GM23338 (cell line): ENCODE measurements around the gene CD226. TPM values are rescaled to one million over a fixed set of nuclear protein-coding genes. Genes with fewer than 3 reads are reported as not detected.

Experiments
- ATAC-seq: fragments of 200-7000 bp; cut with Tn5 transposase; 3 replicates; pipeline ENCODE4 v1.9.1; 2020
- DNase-seq: peaks from one replicate; pipeline ENCODE4 v3.0.0-alpha.2; 2015; ENCODE audit warnings: low spot score
- H2AFZ ChIP-seq: fragments of 200-600 bp; sonication (generic); 2 replicates; pipeline ENCODE4 v1.8.0; 2016; ENCODE audit warnings: antibody characterized with exemption, mild to moderate bottlenecking, moderate library complexity
- H3F3A ChIP-seq: fragments of 200-600 bp; sonication (generic); replicated peaks from 2 replicates; pipeline ENCODE4 v1.8.0; 2017; ENCODE audit warnings: antibody characterized with exemption, mixed run types, low read depth
- H3K27ac ChIP-seq: fragments of 200-600 bp; sonication (generic); 2 replicates; pipeline ENCODE4 v1.6.1; 2016; ENCODE audit warnings: low read depth
- H3K27me3 ChIP-seq: fragments of 200-600 bp; sonication (generic); 2 replicates; pipeline ENCODE4 v1.8.0; 2016; ENCODE audit warnings: mild to moderate bottlenecking, mixed run types, moderate library complexity; ENCODE audit not compliant: insufficient read depth
- H3K36me3 ChIP-seq: fragments of 200-600 bp; sonication (generic); 2 replicates; pipeline ENCODE4 v1.8.0; 2016; ENCODE audit warnings: mild to moderate bottlenecking; ENCODE audit not compliant: insufficient read depth
- H3K4me1 ChIP-seq: fragments of 200-600 bp; sonication (generic); 2 replicates; pipeline ENCODE4 v1.8.0; 2016; ENCODE audit warnings: mild to moderate bottlenecking, moderate library complexity; ENCODE audit not compliant: insufficient read depth
- H3K4me2 ChIP-seq: fragments of 200-600 bp; sonication (generic); 2 replicates; pipeline ENCODE4 v1.7.1; 2017; ENCODE audit warnings: mixed run types
- H3K4me3 ChIP-seq: fragments of 200-600 bp; sonication (generic); 2 replicates; pipeline ENCODE4 v1.6.1; 2016; ENCODE audit warnings: mixed run types
- H3K79me2 ChIP-seq: fragments of 200-600 bp; sonication (generic); replicated peaks from 2 replicates; pipeline ENCODE4 v1.8.0; 2017; ENCODE audit warnings: mild to moderate bottlenecking; ENCODE audit not compliant: insufficient read depth
- H3K9me2 ChIP-seq: fragments of 200-600 bp; sonication (generic); 2 replicates; pipeline ENCODE4 v1.8.0; 2017; ENCODE audit not compliant: insufficient read depth
- H4K20me1 ChIP-seq: fragments of 200-600 bp; sonication (generic); replicated peaks from 2 replicates; pipeline ENCODE4 v1.8.0; 2017; ENCODE audit warnings: mild to moderate bottlenecking; ENCODE audit not compliant: insufficient read depth
- H3K27ac Mint-ChIP-seq: 2 replicates; pipeline ENCODE4 v1.8.0; 2020; ENCODE audit warnings: inconsistent platforms, mild to moderate bottlenecking, moderate library complexity, mixed read lengths
- H3K27me3 Mint-ChIP-seq: 3 replicates; pipeline ENCODE4 v1.8.0; 2022; ENCODE audit warnings: low read depth, mild to moderate bottlenecking, moderate library complexity, mixed read lengths, inconsistent platforms; ENCODE audit not compliant: insufficient read depth, poor library complexity
- H3K36me3 Mint-ChIP-seq: 3 replicates; pipeline ENCODE4 v1.8.0; 2021; ENCODE audit warnings: low read depth, mild to moderate bottlenecking, inconsistent platforms, moderate library complexity, mixed read lengths
- H3K4me1 Mint-ChIP-seq: 3 replicates; pipeline ENCODE4 v1.8.0; 2020; ENCODE audit warnings: mild to moderate bottlenecking, inconsistent platforms, mixed read lengths
- H3K4me3 Mint-ChIP-seq: 3 replicates; pipeline ENCODE4 v1.8.0; 2021; ENCODE audit warnings: moderate library complexity, mild to moderate bottlenecking, inconsistent platforms, mixed read lengths
- H3K9me3 Mint-ChIP-seq: 3 replicates; pipeline ENCODE4 v1.8.0; 2020; ENCODE audit warnings: moderate library complexity, mild to moderate bottlenecking, inconsistent platforms, mixed read lengths
- CREB1 ChIP-seq: fragments of 250-450 bp; sonication (Bioruptor Pico); IDR thresholded peaks from 2 replicates; pipeline ENCODE4 v1.5.0; 2020; ENCODE audit warnings: low read depth, mild to moderate bottlenecking, moderate library complexity
- EZH2 ChIP-seq: fragments of 200-600 bp; sonication (generic); IDR thresholded peaks from one replicate; pipeline ENCODE4 v1.8.0; 2017; ENCODE audit warnings: antibody characterized with exemption, mild to moderate bottlenecking, low read depth; ENCODE audit not compliant: unreplicated experiment
- EZH2phosphoT487 ChIP-seq: fragments of 200-600 bp; sonication (generic); IDR thresholded peaks from one replicate; pipeline ENCODE4 v1.8.1; 2018; ENCODE audit warnings: antibody characterized with exemption; ENCODE audit not compliant: unreplicated experiment
- JUNB ChIP-seq: IDR thresholded peaks from one replicate; pipeline ENCODE4 v1.6.1; 2016; ENCODE audit warnings: antibody characterized with exemption; ENCODE audit not compliant: unreplicated experiment
- NANOG ChIP-seq: IDR thresholded peaks from 2 replicates; pipeline ENCODE4 v1.6.1; 2016; ENCODE audit warnings: antibody characterized with exemption, borderline replicate concordance
- POLR2AphosphoS5 ChIP-seq: IDR thresholded peaks from 2 replicates; pipeline ENCODE4 v1.6.1; 2016; ENCODE audit warnings: antibody characterized with exemption, low read depth
- STAT1 ChIP-seq: IDR thresholded peaks from one replicate; pipeline ENCODE4 v1.6.1; 2016; ENCODE audit warnings: antibody characterized with exemption; ENCODE audit not compliant: unreplicated experiment
- ZNF114 ChIP-seq: fragments of 250-450 bp; sonication (Bioruptor Pico); IDR thresholded peaks from 2 replicates; pipeline ENCODE4 v1.5.0; 2020; ENCODE audit warnings: mild to moderate bottlenecking, moderate library complexity
- ZNF331 ChIP-seq: fragments of 250-450 bp; sonication (Bioruptor Pico); IDR thresholded peaks from 2 replicates; pipeline ENCODE4 v1.5.0; 2020; ENCODE audit warnings: low read depth, mild to moderate bottlenecking, moderate library complexity
- polyA plus RNA-seq: library from polyadenylated mRNA; unstranded; fragments of >200 nt; fragmentation: Nextera tagmentation; extraction: Ambion mirVana; gene quantifications from 2 replicates; pipeline ENCODE4 v1.2.1, GENCODE V29; 2016
- total RNA-seq: library from RNA; depleted of rRNA; stranded (reverse); fragments of >200 nt; shearing (Covaris generic); gene quantifications from 2 replicates; pipeline ENCODE4 v1.2.3, GENCODE V29; 2014
- TF ChIP-seq, protein P1 (sequence below): fragments of 250-450 bp; sonication (Bioruptor Pico); IDR thresholded peaks from 2 replicates; pipeline ENCODE4 v1.5.0; 2020; ENCODE audit warnings: mild to moderate bottlenecking, moderate library complexity
- TF ChIP-seq, protein P2 (sequence below), 2 experiments: fragments of 200-600 bp in 1 of 2; sonication (generic) in 1 of 2; conservative IDR thresholded peaks; 2 replicates each; pipeline versions ENCODE4 v1.5.1 to v1.6.1; 2016 to 2017; ENCODE audit warnings: antibody characterized with exemption in 2 of 2, low read depth in 2 of 2, mild to moderate bottlenecking in 2 of 2, moderate library complexity in 1 of 2
- TF ChIP-seq, protein P3 (sequence below): IDR thresholded peaks from one replicate; pipeline ENCODE4 v1.6.1; 2018; ENCODE audit warnings: antibody characterized with exemption; ENCODE audit not compliant: unreplicated experiment
- TF ChIP-seq, protein P4 (sequence below): IDR thresholded peaks from 2 replicates; pipeline ENCODE4 v1.6.1; 2016; ENCODE audit warnings: antibody characterized with exemption

The CD226 gene
- total and polyA plus RNA-seq, 2 experiments from 2014 or later = not detected

DNA sequence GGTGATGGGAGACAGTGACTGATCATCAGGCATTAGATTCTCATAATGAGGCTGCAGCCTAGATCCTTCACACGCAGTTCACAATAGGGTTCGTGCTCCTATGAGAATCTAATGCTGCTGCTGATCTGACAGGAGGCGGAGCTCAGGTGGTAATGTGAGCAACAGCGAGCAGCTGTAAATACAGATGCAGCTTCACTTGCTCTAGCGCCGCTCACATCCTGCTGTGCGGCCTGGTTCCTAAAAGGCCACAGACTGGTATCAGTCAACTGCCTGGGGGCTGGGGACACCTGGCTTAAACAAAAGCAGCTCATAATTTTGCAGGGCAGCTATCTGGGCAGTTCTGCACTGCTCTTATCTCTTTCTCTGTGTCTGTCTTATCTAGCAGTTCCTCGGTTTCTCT, 20.4 kb upstream of the CD226 start:
- ATAC-seq (peak; percentile 50), DNase-seq (peak; percentile 28)
- Mint-ChIP-seq H3K36me3 (peaks cover 4% of the 10 kb centered on the region; the same call in 2 of the 3 replicates), H3K27me3 (peaks cover 5% of the 10 kb centered on the region), H3K4me3 (no peak overlapping the region), H3K27ac (no peak overlapping the region), H3K9me3 (peaks cover 10% of the 10 kb centered on the region), H3K4me1 (no peaks in the 10 kb centered on the region; the same call in 2 of the 3 replicates)
- Histone ChIP-seq H3K27ac (no peak overlapping the region), H3K9me2 (no peaks in the 10 kb centered on the region), H3F3A (no peaks in the 10 kb centered on the region), H3K79me2 (no peaks in the 10 kb centered on the region), H3K4me1 (no peaks in the 10 kb centered on the region), H3K36me3 (peaks cover 4% of the 10 kb centered on the region; the same call in 1 of the 2 replicates), H3K4me3 (no peak overlapping the region), H3K27me3 (no peaks in the 10 kb centered on the region), H2AFZ (no peak overlapping the region), H3K4me2 (no peak overlapping the region), H4K20me1 (no peaks in the 10 kb centered on the region)
- TF ChIP-seq, protein P1, sequence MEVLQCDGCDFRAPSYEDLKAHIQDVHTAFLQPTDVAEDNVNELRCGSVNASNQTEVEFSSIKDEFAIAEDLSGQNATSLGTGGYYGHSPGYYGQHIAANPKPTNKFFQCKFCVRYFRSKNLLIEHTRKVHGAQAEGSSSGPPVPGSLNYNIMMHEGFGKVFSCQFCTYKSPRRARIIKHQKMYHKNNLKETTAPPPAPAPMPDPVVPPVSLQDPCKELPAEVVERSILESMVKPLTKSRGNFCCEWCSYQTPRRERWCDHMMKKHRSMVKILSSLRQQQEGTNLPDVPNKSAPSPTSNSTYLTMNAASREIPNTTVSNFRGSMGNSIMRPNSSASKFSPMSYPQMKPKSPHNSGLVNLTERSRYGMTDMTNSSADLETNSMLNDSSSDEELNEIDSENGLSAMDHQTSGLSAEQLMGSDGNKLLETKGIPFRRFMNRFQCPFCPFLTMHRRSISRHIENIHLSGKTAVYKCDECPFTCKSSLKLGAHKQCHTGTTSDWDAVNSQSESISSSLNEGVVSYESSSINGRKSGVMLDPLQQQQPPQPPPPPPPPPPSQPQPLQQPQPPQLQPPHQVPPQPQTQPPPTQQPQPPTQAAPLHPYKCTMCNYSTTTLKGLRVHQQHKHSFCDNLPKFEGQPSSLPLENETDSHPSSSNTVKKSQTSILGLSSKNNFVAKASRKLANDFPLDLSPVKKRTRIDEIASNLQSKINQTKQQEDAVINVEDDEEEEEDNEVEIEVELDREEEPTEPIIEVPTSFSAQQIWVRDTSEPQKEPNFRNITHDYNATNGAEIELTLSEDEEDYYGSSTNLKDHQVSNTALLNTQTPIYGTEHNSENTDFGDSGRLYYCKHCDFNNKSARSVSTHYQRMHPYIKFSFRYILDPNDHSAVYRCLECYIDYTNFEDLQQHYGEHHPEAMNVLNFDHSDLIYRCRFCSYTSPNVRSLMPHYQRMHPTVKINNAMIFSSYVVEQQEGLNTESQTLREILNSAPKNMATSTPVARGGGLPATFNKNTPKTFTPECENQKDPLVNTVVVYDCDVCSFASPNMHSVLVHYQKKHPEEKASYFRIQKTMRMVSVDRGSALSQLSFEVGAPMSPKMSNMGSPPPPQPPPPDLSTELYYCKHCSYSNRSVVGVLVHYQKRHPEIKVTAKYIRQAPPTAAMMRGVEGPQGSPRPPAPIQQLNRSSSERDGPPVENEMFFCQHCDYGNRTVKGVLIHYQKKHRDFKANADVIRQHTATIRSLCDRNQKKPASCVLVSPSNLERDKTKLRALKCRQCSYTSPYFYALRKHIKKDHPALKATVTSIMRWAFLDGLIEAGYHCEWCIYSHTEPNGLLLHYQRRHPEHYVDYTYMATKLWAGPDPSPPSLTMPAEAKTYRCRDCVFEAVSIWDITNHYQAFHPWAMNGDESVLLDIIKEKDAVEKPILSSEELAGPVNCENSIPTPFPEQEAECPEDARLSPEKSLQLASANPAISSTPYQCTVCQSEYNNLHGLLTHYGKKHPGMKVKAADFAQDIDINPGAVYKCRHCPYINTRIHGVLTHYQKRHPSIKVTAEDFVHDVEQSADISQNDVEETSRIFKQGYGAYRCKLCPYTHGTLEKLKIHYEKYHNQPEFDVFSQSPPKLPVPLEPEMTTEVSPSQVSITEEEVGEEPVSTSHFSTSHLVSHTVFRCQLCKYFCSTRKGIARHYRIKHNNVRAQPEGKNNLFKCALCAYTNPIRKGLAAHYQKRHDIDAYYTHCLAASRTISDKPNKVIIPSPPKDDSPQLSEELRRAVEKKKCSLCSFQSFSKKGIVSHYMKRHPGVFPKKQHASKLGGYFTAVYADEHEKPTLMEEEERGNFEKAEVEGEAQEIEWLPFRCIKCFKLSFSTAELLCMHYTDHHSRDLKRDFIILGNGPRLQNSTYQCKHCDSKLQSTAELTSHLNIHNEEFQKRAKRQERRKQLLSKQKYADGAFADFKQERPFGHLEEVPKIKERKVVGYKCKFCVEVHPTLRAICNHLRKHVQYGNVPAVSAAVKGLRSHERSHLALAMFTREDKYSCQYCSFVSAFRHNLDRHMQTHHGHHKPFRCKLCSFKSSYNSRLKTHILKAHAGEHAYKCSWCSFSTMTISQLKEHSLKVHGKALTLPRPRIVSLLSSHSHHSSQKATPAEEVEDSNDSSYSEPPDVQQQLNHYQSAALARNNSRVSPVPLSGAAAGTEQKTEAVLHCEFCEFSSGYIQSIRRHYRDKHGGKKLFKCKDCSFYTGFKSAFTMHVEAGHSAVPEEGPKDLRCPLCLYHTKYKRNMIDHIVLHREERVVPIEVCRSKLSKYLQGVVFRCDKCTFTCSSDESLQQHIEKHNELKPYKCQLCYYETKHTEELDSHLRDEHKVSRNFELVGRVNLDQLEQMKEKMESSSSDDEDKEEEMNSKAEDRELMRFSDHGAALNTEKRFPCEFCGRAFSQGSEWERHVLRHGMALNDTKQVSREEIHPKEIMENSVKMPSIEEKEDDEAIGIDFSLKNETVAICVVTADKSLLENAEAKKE (CRISPR knock-in tag) = no peak
- TF ChIP-seq STAT1 = no peak
- TF ChIP-seq EZH2 = no peak
- TF ChIP-seq JUNB = no peak
- TF ChIP-seq ZNF114 (CRISPR knock-in tag) = no peak
- no peak for TF ChIP-seq POLR2AphosphoS5
- TF ChIP-seq, protein P2, sequence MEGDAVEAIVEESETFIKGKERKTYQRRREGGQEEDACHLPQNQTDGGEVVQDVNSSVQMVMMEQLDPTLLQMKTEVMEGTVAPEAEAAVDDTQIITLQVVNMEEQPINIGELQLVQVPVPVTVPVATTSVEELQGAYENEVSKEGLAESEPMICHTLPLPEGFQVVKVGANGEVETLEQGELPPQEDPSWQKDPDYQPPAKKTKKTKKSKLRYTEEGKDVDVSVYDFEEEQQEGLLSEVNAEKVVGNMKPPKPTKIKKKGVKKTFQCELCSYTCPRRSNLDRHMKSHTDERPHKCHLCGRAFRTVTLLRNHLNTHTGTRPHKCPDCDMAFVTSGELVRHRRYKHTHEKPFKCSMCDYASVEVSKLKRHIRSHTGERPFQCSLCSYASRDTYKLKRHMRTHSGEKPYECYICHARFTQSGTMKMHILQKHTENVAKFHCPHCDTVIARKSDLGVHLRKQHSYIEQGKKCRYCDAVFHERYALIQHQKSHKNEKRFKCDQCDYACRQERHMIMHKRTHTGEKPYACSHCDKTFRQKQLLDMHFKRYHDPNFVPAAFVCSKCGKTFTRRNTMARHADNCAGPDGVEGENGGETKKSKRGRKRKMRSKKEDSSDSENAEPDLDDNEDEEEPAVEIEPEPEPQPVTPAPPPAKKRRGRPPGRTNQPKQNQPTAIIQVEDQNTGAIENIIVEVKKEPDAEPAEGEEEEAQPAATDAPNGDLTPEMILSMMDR (conservative IDR thresholded peaks at IDR 0.05; ENCODE audit: low read depth in 2 of 2) = no peak
- TF ChIP-seq CREB1 (CRISPR knock-in tag) = no peak
- TF ChIP-seq, protein P3, sequence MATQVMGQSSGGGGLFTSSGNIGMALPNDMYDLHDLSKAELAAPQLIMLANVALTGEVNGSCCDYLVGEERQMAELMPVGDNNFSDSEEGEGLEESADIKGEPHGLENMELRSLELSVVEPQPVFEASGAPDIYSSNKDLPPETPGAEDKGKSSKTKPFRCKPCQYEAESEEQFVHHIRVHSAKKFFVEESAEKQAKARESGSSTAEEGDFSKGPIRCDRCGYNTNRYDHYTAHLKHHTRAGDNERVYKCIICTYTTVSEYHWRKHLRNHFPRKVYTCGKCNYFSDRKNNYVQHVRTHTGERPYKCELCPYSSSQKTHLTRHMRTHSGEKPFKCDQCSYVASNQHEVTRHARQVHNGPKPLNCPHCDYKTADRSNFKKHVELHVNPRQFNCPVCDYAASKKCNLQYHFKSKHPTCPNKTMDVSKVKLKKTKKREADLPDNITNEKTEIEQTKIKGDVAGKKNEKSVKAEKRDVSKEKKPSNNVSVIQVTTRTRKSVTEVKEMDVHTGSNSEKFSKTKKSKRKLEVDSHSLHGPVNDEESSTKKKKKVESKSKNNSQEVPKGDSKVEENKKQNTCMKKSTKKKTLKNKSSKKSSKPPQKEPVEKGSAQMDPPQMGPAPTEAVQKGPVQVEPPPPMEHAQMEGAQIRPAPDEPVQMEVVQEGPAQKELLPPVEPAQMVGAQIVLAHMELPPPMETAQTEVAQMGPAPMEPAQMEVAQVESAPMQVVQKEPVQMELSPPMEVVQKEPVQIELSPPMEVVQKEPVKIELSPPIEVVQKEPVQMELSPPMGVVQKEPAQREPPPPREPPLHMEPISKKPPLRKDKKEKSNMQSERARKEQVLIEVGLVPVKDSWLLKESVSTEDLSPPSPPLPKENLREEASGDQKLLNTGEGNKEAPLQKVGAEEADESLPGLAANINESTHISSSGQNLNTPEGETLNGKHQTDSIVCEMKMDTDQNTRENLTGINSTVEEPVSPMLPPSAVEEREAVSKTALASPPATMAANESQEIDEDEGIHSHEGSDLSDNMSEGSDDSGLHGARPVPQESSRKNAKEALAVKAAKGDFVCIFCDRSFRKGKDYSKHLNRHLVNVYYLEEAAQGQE = no peak
- no peak for TF ChIP-seq EZH2phosphoT487
- TF ChIP-seq ZNF331 (CRISPR knock-in tag) = no peak
- TF ChIP-seq, protein P4, sequence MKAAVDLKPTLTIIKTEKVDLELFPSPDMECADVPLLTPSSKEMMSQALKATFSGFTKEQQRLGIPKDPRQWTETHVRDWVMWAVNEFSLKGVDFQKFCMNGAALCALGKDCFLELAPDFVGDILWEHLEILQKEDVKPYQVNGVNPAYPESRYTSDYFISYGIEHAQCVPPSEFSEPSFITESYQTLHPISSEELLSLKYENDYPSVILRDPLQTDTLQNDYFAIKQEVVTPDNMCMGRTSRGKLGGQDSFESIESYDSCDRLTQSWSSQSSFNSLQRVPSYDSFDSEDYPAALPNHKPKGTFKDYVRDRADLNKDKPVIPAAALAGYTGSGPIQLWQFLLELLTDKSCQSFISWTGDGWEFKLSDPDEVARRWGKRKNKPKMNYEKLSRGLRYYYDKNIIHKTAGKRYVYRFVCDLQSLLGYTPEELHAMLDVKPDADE = no peak
- no peak for TF ChIP-seq NANOG
